H1 (cell line): ENCODE data around the gene KLHL28. TPM values are rescaled to one million over a fixed set of nuclear protein-coding genes. Genes with fewer than 3 reads are reported as not detected.

Experiments
- polyA plus RNA-seq, 7 experiments: library from polyadenylated mRNA; depleted of rRNA in 3 of 7; stranded (reverse) in 5 of 7; unstranded in 2 of 7; fragments of >200 nt in 5 of 7; fragments of 200-250 nt in 2 of 7; gene quantifications; 1 replicate in 5 of 7; 2 replicates in 1 of 7; 4 replicates in 1 of 7; pipeline versions ENCODE4 v1.2.1 to v1.2.3, GENCODE V29; 2011 to 2013; ENCODE audit warnings: missing spikeins in 2 of 7, mixed read lengths in 2 of 7
- total RNA-seq: library from RNA; stranded (reverse); fragmentation: NEBNext Ultra II Directional; extraction: Animal tissue kit (Norgen Biotek cat#: 25700); gene quantifications from 2 replicates; pipeline ENCODE4 v1.2.1, GENCODE V29; 2021

Gene KLHL28
- total and polyA plus RNA-seq, 2 of the 8 experiments (the other 6 are each of a cell fraction or from before 2014, with no cell fraction given), result 3.3 to 10.5 TPM

Other genes with a start within 250 kb of the KLHL28 start
- gene TOGARAM1, start 243 bp upstream of the KLHL28 start, total RNA-seq, result 6.8 and 8.9 TPM in 2 replicates
- 1.3 and 2.5 TPM in 2 replicates for gene TOGARAM1, start 243 bp upstream of the KLHL28 start, polyA plus RNA-seq (2011; rRNA removed)
- 36.7 and 43.3 TPM in 2 replicates for gene PRPF39, start 122.2 kb upstream of the KLHL28 start, total RNA-seq
- 14.4 and 22.4 TPM in 2 replicates for gene PRPF39, start 122.2 kb upstream of the KLHL28 start, polyA plus RNA-seq (2011; rRNA removed)
- gene FKBP3, start 172.5 kb upstream of the KLHL28 start, total RNA-seq, result 148 and 149 TPM in 2 replicates
- gene FKBP3, start 172.5 kb upstream of the KLHL28 start, polyA plus RNA-seq (2011; rRNA removed), result 19.2 and 36.0 TPM in 2 replicates
- gene FANCM, start 174.0 kb upstream of the KLHL28 start, total RNA-seq, result 10.5 and 12.5 TPM in 2 replicates
- 2.3 and 3.2 TPM in 2 replicates for gene FANCM, start 174.0 kb upstream of the KLHL28 start, polyA plus RNA-seq (2011; rRNA removed)